Colonic mucosa (tissue), 4 donors: ENCODE data around the gene HOXB3. TPM values are rescaled to one million over a fixed set of nuclear protein-coding genes. Genes with fewer than 3 reads are reported as not detected.

Experiments
- DNase-seq: peaks from one replicate; pipeline ENCODE4 v3.0.0-alpha.2; 2020
- H3K27ac ChIP-seq: fragments of 200-600 bp; one replicate; pipeline ENCODE4 v1.8.0; 2021
- H3K27me3 ChIP-seq: fragments of 200-600 bp; one replicate; pipeline ENCODE4 v1.8.0; 2021
- H3K36me3 ChIP-seq: fragments of 200-600 bp; one replicate; pipeline ENCODE4 v1.8.0; 2021
- H3K4me1 ChIP-seq: fragments of 200-600 bp; one replicate; pipeline ENCODE4 v1.8.0; 2021; ENCODE audit warnings: mild to moderate bottlenecking
- H3K4me3 ChIP-seq: fragments of 200-600 bp; one replicate; pipeline ENCODE4 v1.8.0; 2021
- H3K9ac ChIP-seq, 2 donors: one replicate each; pipeline ENCODE4 v1.7.0; 2013; ENCODE audit warnings: control low read depth in 2 of 2, low read depth in 2 of 2, low read length in 2 of 2
- H3K9me3 ChIP-seq: fragments of 200-600 bp; one replicate; pipeline ENCODE4 v1.8.0; 2021
- CTCF ChIP-seq: fragments of 200-600 bp; IDR thresholded peaks from one replicate; pipeline ENCODE4 v1.8.0; 2022; ENCODE audit warnings: antibody characterized with exemption, mild to moderate bottlenecking
- intact Hi-C: fragments of 100-400 bp; cut with DNase I; formaldehyde crosslinking; loops from one replicate; pipeline ENCODE4 v1.14.1; 2022
- total RNA-seq, 2 donors: library from RNA; stranded (reverse); fragmentation: NEBNext Ultra II Directional in 1 of 2; extraction: Animal tissue kit (Norgen Biotek cat#: 25700) in 1 of 2; gene quantifications; one replicate each; pipeline ENCODE4 v1.2.1, GENCODE V29; 2021
- donor health status: healthy.
- donor health status: DM: no; HTN: no; CAD: no.
- donor health status: DM: no; HTN: no; CAD: no.

Gene HOXB3
- total RNA-seq, 2 donors from 2014 or later = 17.4 to 31.8 TPM

- H3K9ac ChIP-seq = peak overlapping the region; percentile 45 to 71
- no peak for TF ChIP-seq CTCF
- peak; percentile 85 for DNase-seq
- H3K4me1 ChIP-seq = peaks cover 26% of the 10 kb centered on the region
- peak overlapping the region; percentile 86 for H3K27ac ChIP-seq
- H3K27me3 ChIP-seq = peaks cover 47% of the 10 kb centered on the region
- H3K36me3 ChIP-seq = no peaks in the 10 kb centered on the region
- H3K4me3 ChIP-seq = no peak overlapping the region
- intact Hi-C loops = no loop called here
- H3K9me3 ChIP-seq = no peaks in the 10 kb centered on the region
Measured at GRCh38 chr17:48630925-48631692, 41.1 kb upstream of the HOXB3 start.

GRCh38 chr17:48630009-48630924, 40.2 kb upstream of the HOXB3 start:
- Histone ChIP-seq H3K4me3 (no peak overlapping the region), H3K4me1 (peaks cover 23% of the 10 kb centered on the region), H3K9ac (peak overlapping the region in 1 of 2 donors; percentile 71), H3K9me3 (no peaks in the 10 kb centered on the region), H3K27me3 (peaks cover 41% of the 10 kb centered on the region), H3K36me3 (no peaks in the 10 kb centered on the region), H3K27ac (peak overlapping the region; percentile 86)
- TF ChIP-seq CTCF = no peak
- intact Hi-C loops = no loop called here
- DNase-seq = peak; percentile 62

GRCh38 chr17:48629411-48629759, 39.3 kb upstream of the HOXB3 start:
- Histone ChIP-seq H3K9ac (peak overlapping the region; percentile 0 to 71), H3K4me3 (no peak overlapping the region), H3K27me3 (peaks cover 44% of the 10 kb centered on the region), H3K9me3 (no peaks in the 10 kb centered on the region), H3K36me3 (no peaks in the 10 kb centered on the region), H3K27ac (peak overlapping the region; percentile 82), H3K4me1 (peaks cover 21% of the 10 kb centered on the region)
- peak; percentile 26 for DNase-seq
- TF ChIP-seq CTCF = no peak
- intact Hi-C loops = loop anchor here (10.0 kb wide), 1 partner anchor 485 kb away; no protein-coding TSS in a partner anchor

- no peaks in the 10 kb centered on the region for H3K36me3 ChIP-seq
- peak overlapping the region; percentile 19 to 71 for H3K9ac ChIP-seq
- peaks cover 21% of the 10 kb centered on the region for H3K4me1 ChIP-seq
- no peaks in the 10 kb centered on the region for H3K9me3 ChIP-seq
- intact Hi-C loops = loop anchor here (10.0 kb wide), 1 partner anchor 484 kb away; no protein-coding TSS in a partner anchor
- no peak overlapping the region for H3K4me3 ChIP-seq
- TF ChIP-seq CTCF = no peak
- no peak for DNase-seq
- peak overlapping the region; percentile 82 for H3K27ac ChIP-seq
- peaks cover 40% of the 10 kb centered on the region for H3K27me3 ChIP-seq
Measured at GRCh38 chr17:48628649-48629410, 38.8 kb upstream of the HOXB3 start.
